Left ventricle myocardium inferior (tissue), 1 donor: ENCODE measurements around the gene ATP2C2. TPM values are rescaled to one million over a fixed set of nuclear protein-coding genes. Genes with fewer than 3 reads are reported as not detected.
"Not testable (repeated sequence)": the region's sequence is repeated elsewhere in the genome, so short reads cannot be mapped to it uniquely, and the experiment has no call there.

ENCODE experiments used
- DNase-seq: peaks from one replicate; pipeline ENCODE4 v3.0.0-alpha.2; 2020
- H3K27ac ChIP-seq: fragments of 200-600 bp; replicated peaks from 2 replicates; pipeline ENCODE4 v1.8.0; 2021
- H3K27me3 ChIP-seq: fragments of 200-600 bp; 2 replicates; pipeline ENCODE4 v1.8.0; 2021; ENCODE audit warnings: low read depth
- H3K36me3 ChIP-seq: fragments of 200-600 bp; 2 replicates; pipeline ENCODE4 v1.8.0; 2021
- H3K4me1 ChIP-seq: fragments of 200-600 bp; 2 replicates; pipeline ENCODE4 v1.8.0; 2021
- H3K4me3 ChIP-seq: fragments of 200-600 bp; 2 replicates; pipeline ENCODE4 v1.8.0; 2021; ENCODE audit warnings: mild to moderate bottlenecking, moderate library complexity
- H3K9me3 ChIP-seq: fragments of 200-600 bp; replicated peaks from 2 replicates; pipeline ENCODE4 v1.8.0; 2021
- intact Hi-C: fragments of 100-400 bp; cut with micrococcal nuclease; formaldehyde crosslinking; loops from one replicate; pipeline ENCODE4 v1.11.0; 2022
- total RNA-seq: library from RNA; stranded (reverse); fragmentation: NEBNext Ultra II Directional; extraction: Animal tissue kit (Norgen Biotek cat#: 25700); gene quantifications from one replicate; pipeline ENCODE4 v1.2.1, GENCODE V29; 2021
- TF ChIP-seq, protein P1 (sequence below): fragments of 200-600 bp; IDR thresholded peaks from 2 replicates; pipeline ENCODE4 v1.8.0; 2021; ENCODE audit warnings: antibody characterized with exemption, mild to moderate bottlenecking, borderline replicate concordance
- donor health status: DM: no; HTN: yes; CAD: no; lungs with severe emphysema.

The ATP2C2 gene
- total RNA-seq, 1 donor from 2014 or later, result not detected

DNA sequence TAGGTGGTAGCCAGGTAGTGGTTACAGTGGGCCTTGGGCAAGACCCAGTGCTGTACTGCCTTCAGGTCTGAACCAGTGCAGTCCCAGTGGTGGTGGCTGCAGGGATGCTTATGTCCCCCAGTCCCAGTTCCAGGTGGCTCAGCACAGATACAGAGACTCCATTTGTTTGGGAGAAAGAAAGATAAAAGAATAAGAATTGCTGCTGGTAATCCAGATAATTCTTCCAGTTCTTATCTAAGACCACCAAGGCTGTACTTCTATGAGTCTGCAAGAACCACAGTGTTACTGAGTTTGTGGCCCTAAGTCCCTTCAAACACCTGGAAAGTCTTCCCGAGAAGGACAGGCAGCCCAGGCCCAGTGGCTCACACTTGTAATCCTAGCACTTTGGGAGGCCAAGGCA, 33.9 kb upstream of the ATP2C2 start:
- H3K36me3 ChIP-seq, result no peaks in the 10 kb centered on the region
- no peak overlapping the region for H3K4me3 ChIP-seq
- H3K27ac ChIP-seq, result no peak overlapping the region
- no peaks in the 10 kb centered on the region for H3K4me1 ChIP-seq
- intact Hi-C loops, result no loop called here
- H3K27me3 ChIP-seq, result no peaks in the 10 kb centered on the region
- TF ChIP-seq, protein P1, sequence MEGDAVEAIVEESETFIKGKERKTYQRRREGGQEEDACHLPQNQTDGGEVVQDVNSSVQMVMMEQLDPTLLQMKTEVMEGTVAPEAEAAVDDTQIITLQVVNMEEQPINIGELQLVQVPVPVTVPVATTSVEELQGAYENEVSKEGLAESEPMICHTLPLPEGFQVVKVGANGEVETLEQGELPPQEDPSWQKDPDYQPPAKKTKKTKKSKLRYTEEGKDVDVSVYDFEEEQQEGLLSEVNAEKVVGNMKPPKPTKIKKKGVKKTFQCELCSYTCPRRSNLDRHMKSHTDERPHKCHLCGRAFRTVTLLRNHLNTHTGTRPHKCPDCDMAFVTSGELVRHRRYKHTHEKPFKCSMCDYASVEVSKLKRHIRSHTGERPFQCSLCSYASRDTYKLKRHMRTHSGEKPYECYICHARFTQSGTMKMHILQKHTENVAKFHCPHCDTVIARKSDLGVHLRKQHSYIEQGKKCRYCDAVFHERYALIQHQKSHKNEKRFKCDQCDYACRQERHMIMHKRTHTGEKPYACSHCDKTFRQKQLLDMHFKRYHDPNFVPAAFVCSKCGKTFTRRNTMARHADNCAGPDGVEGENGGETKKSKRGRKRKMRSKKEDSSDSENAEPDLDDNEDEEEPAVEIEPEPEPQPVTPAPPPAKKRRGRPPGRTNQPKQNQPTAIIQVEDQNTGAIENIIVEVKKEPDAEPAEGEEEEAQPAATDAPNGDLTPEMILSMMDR, result no peak
- H3K9me3 ChIP-seq, result peaks cover 35% of the 10 kb centered on the region
- DNase-seq, result no peak

DNA sequence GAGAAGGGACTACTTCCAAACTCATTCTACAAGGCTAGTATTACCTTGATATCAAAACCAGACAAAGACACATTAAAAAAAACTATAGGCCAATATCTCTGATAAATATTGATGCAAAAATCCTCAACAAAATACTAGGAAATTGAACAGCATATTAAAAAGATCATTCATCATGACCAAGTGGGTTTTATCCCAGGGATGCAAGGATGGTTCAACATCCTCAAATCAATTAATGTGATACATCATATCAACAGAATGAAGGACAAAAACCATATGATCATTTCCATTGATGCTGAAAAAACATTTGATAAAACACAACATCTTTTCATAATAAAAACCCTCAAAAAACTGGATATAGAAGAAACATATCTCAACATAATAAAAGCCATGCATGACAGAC, 31.1 kb upstream of the ATP2C2 start:
- intact Hi-C loops, result not testable (repeated sequence)

DNA sequence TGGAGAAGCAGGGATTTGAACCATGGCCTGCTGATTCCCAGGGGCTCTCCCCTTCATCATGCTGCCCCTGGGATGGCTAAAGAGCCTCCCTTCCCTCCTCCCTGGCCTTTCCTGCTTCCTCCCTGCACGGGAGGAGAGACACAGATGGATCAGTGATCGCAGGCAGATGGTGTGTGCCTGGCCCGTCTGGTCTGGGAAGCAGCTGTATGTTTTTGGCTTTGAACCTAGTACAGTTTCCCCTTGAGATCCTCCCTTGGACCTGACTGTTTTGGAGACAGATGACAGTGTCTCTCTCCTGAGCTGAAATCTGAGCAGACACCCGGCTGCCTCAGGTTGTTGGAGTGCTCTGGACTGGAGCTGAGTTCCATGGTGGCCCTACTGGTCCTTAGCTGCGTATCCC, 29.0 kb upstream of the ATP2C2 start:
- no peaks in the 10 kb centered on the region for H3K4me1 ChIP-seq
- peaks cover 35% of the 10 kb centered on the region for H3K9me3 ChIP-seq
- no peak for DNase-seq
- H3K27me3 ChIP-seq, result no peaks in the 10 kb centered on the region
- H3K36me3 ChIP-seq, result no peaks in the 10 kb centered on the region
- no peak overlapping the region for H3K27ac ChIP-seq
- H3K4me3 ChIP-seq, result no peak overlapping the region
- intact Hi-C loops, result no loop called here
- TF ChIP-seq, protein P1, result no peak

More for the DNA sequence above, 31.1 kb upstream of the ATP2C2 start:
- not testable (repeated sequence) for H3K4me1 ChIP-seq, DNase-seq, H3K27me3 ChIP-seq, H3K4me3 ChIP-seq, H3K27ac ChIP-seq, H3K36me3 ChIP-seq
- H3K9me3 ChIP-seq, result peaks cover 35% of the 10 kb centered on the region

DNA sequence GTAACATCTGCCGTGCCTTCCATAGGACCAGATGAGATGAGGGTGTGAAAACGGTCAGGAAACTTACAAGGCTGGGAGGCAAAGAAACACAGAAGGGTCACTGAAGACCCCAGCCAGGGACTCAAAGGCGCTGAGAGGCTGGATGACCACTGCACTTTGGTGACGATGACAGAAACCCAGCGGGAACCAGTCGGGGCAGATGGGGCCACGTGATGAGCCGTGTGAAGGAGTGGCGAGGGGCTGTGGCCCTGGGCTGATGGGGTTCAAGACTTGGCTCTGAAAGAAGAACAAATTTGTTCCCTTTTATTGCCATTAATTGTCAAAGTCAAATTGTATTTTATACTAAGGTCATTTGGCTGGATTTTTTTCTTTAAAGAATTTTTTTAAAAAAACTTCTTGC, 28.6 kb upstream of the ATP2C2 start:
- intact Hi-C loops, result no loop called here
- no peak for DNase-seq

DNA sequence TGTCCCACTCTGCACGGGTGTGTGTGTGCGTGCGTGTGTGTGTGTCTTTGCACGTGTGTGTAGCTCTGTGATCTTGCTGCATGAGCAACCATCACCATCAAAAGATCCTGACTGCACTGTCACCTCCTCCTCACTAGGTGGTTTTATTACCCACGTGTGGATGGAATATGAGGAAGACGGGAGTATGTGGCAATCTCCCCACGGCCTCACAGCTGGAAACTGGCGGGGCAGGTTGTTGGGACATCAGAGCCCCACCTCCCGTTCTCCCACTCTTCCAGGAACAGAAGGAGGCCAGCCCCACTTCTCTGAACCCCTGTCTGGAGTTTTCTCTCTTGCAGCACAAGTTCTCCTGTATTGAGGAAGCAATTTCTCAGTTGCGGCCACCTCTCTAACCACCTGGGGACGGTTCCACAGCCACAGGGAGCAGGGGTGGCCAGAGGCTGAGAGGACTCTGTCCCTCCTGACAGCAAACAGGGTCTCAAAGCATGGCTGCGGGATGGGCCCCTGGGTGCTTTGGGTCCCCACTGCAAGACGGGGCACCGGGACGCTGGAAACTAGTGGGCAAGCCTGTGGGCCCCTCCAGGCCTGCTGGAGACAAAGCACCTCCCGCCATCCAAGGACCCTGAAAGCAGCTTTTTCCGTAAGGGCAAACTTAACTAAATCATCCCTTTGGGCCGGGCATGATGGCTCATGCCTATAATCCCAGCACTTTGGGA, 27.9 kb upstream of the ATP2C2 start:
- intact Hi-C loops, result no loop called here
- no peak for DNase-seq
- no peaks in the 10 kb centered on the region for H3K4me1 ChIP-seq
- no peak overlapping the region for H3K4me3 ChIP-seq
- TF ChIP-seq, protein P1, result no peak
- no peaks in the 10 kb centered on the region for H3K36me3 ChIP-seq
- H3K27ac ChIP-seq, result no peak overlapping the region
- H3K27me3 ChIP-seq, result no peaks in the 10 kb centered on the region
- H3K9me3 ChIP-seq, result peaks cover 26% of the 10 kb centered on the region

More for the DNA sequence above, 28.6 kb upstream of the ATP2C2 start:
- Histone ChIP-seq H3K27ac (no peak overlapping the region), H3K9me3 (peaks cover 34% of the 10 kb centered on the region), H3K36me3 (no peaks in the 10 kb centered on the region), H3K4me1 (no peaks in the 10 kb centered on the region), H3K4me3 (no peak overlapping the region), H3K27me3 (no peaks in the 10 kb centered on the region)
- TF ChIP-seq, protein P1, result no peak

DNA sequence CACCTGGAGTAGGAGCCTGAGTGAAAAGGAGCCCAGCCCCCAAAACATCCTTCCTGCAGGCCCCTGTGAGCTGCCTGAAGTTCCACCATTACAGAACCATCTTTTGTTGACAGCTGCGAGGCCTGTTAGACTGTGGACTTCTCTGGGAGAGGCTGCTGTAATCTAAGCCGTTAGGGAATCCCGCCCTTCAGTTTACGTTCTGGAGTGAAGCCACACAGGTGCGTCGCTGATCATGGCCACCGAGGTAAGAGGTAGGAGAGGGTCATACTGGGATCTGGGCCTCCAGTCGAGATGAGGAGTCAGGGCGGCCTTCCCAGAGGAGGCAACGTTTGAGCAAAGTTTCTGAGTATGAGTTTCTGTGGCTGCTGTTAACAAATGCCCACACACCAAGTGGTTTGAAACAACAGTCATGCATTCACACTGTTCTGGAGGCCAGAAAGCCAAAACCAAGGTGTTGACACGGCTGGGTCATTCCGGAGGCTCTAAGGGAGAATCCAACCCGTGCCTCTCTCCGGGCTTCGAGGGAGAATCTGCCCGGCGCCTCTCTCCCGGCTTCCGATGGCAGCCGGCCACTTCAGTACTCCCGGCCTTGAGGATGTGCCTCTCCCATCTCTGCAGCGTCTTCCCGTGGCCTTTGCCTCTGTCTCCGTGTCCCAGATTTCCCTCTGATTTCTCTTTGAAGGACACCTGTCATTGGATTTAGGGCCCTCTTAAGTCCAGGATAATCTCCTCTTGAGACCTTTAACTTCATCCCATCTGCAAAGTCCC, 26.6 kb upstream of the ATP2C2 start:
- TF ChIP-seq, protein P1, result no peak
- no peak overlapping the region for H3K27ac ChIP-seq
- no peaks in the 10 kb centered on the region for H3K36me3 ChIP-seq
- H3K4me1 ChIP-seq, result no peaks in the 10 kb centered on the region
- intact Hi-C loops, result no loop called here
- DNase-seq, result no peak
- peaks cover 14% of the 10 kb centered on the region for H3K9me3 ChIP-seq
- peaks cover 3% of the 10 kb centered on the region for H3K27me3 ChIP-seq
- H3K4me3 ChIP-seq, result no peak overlapping the region

DNA sequence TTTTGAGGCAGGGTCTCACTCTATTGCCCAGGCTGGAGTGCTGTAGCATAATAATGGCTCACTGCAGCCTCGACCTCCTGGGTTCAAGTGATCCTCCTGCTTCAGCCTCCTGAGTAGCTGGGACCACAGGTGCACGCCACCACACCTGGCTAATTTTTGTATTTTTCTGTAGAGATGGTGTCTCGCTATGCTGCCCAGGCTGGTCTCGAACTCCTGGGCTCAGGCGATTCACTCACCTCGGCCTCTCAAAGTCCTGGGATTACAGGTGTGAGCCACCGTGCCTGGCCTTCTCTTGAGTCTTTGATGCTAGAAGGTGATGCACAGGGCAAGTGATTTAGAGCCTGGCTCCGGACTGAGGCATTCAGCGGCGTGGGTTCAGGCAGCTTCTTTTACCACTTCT, 24.5 kb upstream of the ATP2C2 start:
- H3K4me1 ChIP-seq, H3K36me3 ChIP-seq, intact Hi-C loops: not testable (repeated sequence)

More for the DNA sequence above, 24.5 kb upstream of the ATP2C2 start:
- H3K9me3 ChIP-seq, H3K4me3 ChIP-seq, DNase-seq, H3K27ac ChIP-seq: not testable (repeated sequence)
- peaks cover 10% of the 10 kb centered on the region for H3K27me3 ChIP-seq
